DOHH2 (cell line): ENCODE results near the gene MTFMT.

Source experiments
- H3F3A ChIP-seq: fragments of 200-600 bp; sonication (generic), shearing (Covaris generic); 2 replicates; pipeline ENCODE4 v1.6.0; 2016; ENCODE audit warnings: antibody characterized with exemption, mild to moderate bottlenecking; ENCODE audit not compliant: control insufficient read depth, insufficient read depth
- H3K27ac ChIP-seq: fragments of 200-600 bp; sonication (generic); 2 replicates; pipeline ENCODE4 v1.5.1; 2014; ENCODE audit warnings: low read depth, mild to moderate bottlenecking, low read length, moderate library complexity
- H3K27me3 ChIP-seq: fragments of 200-600 bp; sonication (generic); 2 replicates; pipeline ENCODE4 v1.6.1; 2014; ENCODE audit warnings: mild to moderate bottlenecking, low read length, mixed read lengths; ENCODE audit not compliant: control insufficient read depth
- H3K36me3 ChIP-seq: fragments of 200-600 bp; sonication (generic); 2 replicates; pipeline ENCODE4 v1.6.1; 2014; ENCODE audit warnings: mild to moderate bottlenecking, low read length, moderate library complexity, mixed read lengths; ENCODE audit not compliant: control insufficient read depth
- H3K4me1 ChIP-seq: fragments of 200-600 bp; sonication (generic); 2 replicates; pipeline ENCODE4 v1.6.1; 2014; ENCODE audit warnings: mild to moderate bottlenecking, low read length, mixed read lengths; ENCODE audit not compliant: control insufficient read depth
- H3K4me2 ChIP-seq: fragments of 200-600 bp; sonication (generic); 2 replicates; pipeline ENCODE4 v1.6.0; 2014; ENCODE audit warnings: mild to moderate bottlenecking, low read length, moderate library complexity
- H3K4me3 ChIP-seq: fragments of 200-600 bp; sonication (generic); 2 replicates; pipeline ENCODE4 v1.5.1; 2014; ENCODE audit warnings: mild to moderate bottlenecking, low read length, mixed read lengths
- H3K79me2 ChIP-seq: fragments of 200-600 bp; sonication (generic); 2 replicates; pipeline ENCODE4 v1.6.1; 2014; ENCODE audit warnings: mild to moderate bottlenecking, low read length, mixed read lengths; ENCODE audit not compliant: control insufficient read depth
- H3K9me2 ChIP-seq: fragments of 200-600 bp; sonication (generic); replicated peaks from 2 replicates; pipeline ENCODE4 v1.6.1; 2014; ENCODE audit warnings: mild to moderate bottlenecking, low read length, mixed read lengths; ENCODE audit not compliant: control insufficient read depth
- H3K9me3 ChIP-seq: fragments of 200-600 bp; sonication (generic); 2 replicates; pipeline ENCODE4 v1.6.1; 2014; ENCODE audit warnings: antibody characterized with exemption, low read length, mixed read lengths; ENCODE audit not compliant: control insufficient read depth, insufficient read depth
- H4K20me1 ChIP-seq: fragments of 200-600 bp; sonication (generic); 2 replicates; pipeline ENCODE4 v1.6.0; 2014; ENCODE audit warnings: low read depth, mild to moderate bottlenecking, antibody characterized with exemption, low read length, moderate library complexity; ENCODE audit not compliant: control insufficient read depth, insufficient read depth
- CTCF ChIP-seq: fragments of 200-600 bp; sonication (generic); IDR thresholded peaks from one replicate; pipeline ENCODE4 v1.5.1; 2014; ENCODE audit warnings: antibody characterized with exemption, mild to moderate bottlenecking, low read depth, low read length; ENCODE audit not compliant: poor library complexity, severe bottlenecking
- EZH2phosphoT487 ChIP-seq: fragments of 200-600 bp; sonication (generic); IDR thresholded peaks from 2 replicates; pipeline ENCODE4 v1.6.1; 2017; ENCODE audit warnings: borderline replicate concordance, mild to moderate bottlenecking, antibody characterized with exemption, low read length, moderate library complexity, mixed read lengths

Gene MTFMT

GRCh38 chr15:65054333-65055200 lies 25.1 kb upstream of the MTFMT start:
- H4K20me1 ChIP-seq: no peaks in the 10 kb centered on the region
- H3K36me3 ChIP-seq: no peaks in the 10 kb centered on the region
- H3K27me3 ChIP-seq: no peaks in the 10 kb centered on the region; the same call in 1 of the 2 replicates
- peak; percentile 92 for TF ChIP-seq CTCF
- TF ChIP-seq EZH2phosphoT487: no peak
- H3K9me3 ChIP-seq: no peaks in the 10 kb centered on the region
- no peaks in the 10 kb centered on the region for H3F3A ChIP-seq
- peaks cover 11% of the 10 kb centered on the region for H3K4me1 ChIP-seq
- no peaks in the 10 kb centered on the region for H3K9me2 ChIP-seq
- H3K27ac ChIP-seq: no peak overlapping the region
- H3K4me3 ChIP-seq: no peak overlapping the region
- no peak overlapping the region for H3K4me2 ChIP-seq
- no peaks in the 10 kb centered on the region for H3K79me2 ChIP-seq

GRCh38 chr15:65052956-65053355 lies 23.5 kb upstream of the MTFMT start:
- Histone ChIP-seq H3K4me2 (no peak overlapping the region), H3F3A (no peaks in the 10 kb centered on the region), H3K27ac (no peak overlapping the region)

DNA sequence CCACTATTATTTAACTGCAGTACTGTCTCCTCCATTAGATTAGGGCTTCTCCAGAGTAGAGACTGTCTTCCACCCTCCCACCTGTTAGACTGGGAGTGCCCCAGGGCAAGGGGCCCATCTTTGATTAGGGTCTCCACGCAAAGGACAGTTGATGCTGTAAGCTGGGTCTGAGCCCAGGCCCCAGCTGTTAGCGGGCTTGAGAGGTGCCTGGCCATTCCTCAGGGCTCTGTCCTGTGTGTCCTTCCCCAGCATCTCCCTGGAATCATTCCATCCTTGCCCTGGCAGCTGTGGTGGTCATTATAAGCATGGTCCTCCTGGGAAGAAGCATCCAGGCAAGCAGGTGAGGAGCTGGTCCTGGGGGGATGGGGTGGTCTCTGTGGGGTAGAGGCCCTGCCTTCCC lies 21.8 kb upstream of the MTFMT start:
- H3K79me2 ChIP-seq: no peaks in the 10 kb centered on the region
- H3K4me1 ChIP-seq: peaks cover 18% of the 10 kb centered on the region
- no peaks in the 10 kb centered on the region for H3K9me2 ChIP-seq
- no peak overlapping the region for H3K4me2 ChIP-seq
- no peak for TF ChIP-seq CTCF
- no peak for TF ChIP-seq EZH2phosphoT487
- no peaks in the 10 kb centered on the region for H3K36me3 ChIP-seq
- no peaks in the 10 kb centered on the region for H3K27me3 ChIP-seq
- H4K20me1 ChIP-seq: no peaks in the 10 kb centered on the region
- H3K4me3 ChIP-seq: no peak overlapping the region
- H3K9me3 ChIP-seq: no peaks in the 10 kb centered on the region
- H3K27ac ChIP-seq: no peak overlapping the region
- H3F3A ChIP-seq: no peaks in the 10 kb centered on the region

More at GRCh38 chr15:65052956-65053355, 23.5 kb upstream of the MTFMT start:
- Histone ChIP-seq H3K4me3 (no peak overlapping the region), H3K79me2 (no peaks in the 10 kb centered on the region), H3K9me2 (no peaks in the 10 kb centered on the region), H3K9me3 (no peaks in the 10 kb centered on the region), H4K20me1 (no peaks in the 10 kb centered on the region), H3K36me3 (no peaks in the 10 kb centered on the region), H3K4me1 (peaks cover 18% of the 10 kb centered on the region), H3K27me3 (no peaks in the 10 kb centered on the region)
- TF ChIP-seq CTCF: no peak
- no peak for TF ChIP-seq EZH2phosphoT487
